ENCODE data around the gene C16orf86.

Gene C16orf86

GRCh38 chr16:67641779-67642708, 24.6 kb upstream of the C16orf86 start:
- POLR2A ChIA-PET = no interaction called here
- no peak for TF ChIP-seq CTCF (IDR thresholded peaks at IDR 0.05; ENCODE audit: control extremely low read depth, extremely low read depth, low read depth, missing control alignments)
- DNase-seq (ENCODE audit: extremely low spot score) = no peak
- CTCF ChIA-PET = interaction anchor here (0.6 to 10.5 kb wide), 8 partner anchors 8 to 161 kb away, joined by 3 to 157 read pairs (median 32); partner anchors contain the start of genes ACD, ATP6V0D1, CTCF and PARD6A

- no peak for TF ChIP-seq CTCF (IDR thresholded peaks at IDR 0.05; ENCODE audit: control extremely low read depth, extremely low read depth, low read depth, missing control alignments)
- ChIA-PET POLR2A (no interaction called here), CTCF (interaction anchor here (0.6 to 10.5 kb wide), 31 partner anchors 8 to 216 kb away, joined by 3 to 157 read pairs (median 7); partner anchors contain the start of genes ACD, ATP6V0D1, C16orf86 and CTCF)
- no peak for DNase-seq (ENCODE audit: extremely low spot score)
Measured at GRCh38 chr16:67644038-67644437, 22.6 kb upstream of the C16orf86 start.

DNA sequence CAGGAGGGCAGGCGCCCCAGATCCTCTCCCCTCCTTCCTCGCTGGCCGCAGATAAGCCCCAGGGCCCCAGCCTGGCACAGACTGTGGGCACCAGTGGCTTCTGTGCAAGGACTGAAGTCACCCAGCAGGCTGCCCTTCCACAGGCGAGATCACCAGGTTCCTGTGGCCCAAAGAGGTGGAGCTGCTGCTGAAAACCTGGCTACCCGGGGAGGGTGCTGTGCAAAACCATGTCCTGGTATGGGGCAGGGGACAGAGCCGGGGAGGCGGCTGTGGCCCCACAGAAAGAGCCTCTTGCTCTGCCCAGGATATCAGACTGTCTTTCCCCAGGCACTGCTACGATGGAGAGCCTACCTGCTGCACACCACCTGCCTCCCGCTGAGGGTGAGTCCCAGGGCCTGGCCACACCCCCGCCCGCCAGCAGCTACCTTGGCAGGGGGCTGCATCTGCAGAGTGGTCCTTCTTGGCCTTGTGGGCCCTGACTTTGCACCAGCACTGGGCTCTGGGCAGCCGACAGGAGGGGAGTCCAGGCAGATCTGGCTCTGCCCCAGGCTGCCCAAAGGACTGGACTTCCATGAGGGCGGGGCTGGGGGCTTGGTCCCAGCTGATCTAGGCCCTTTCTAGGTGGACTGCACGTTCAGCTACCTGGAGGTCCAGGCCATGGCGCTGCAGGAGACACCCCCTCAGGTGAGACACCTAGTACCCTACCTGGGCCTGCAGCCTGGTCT, 21.1 kb upstream of the C16orf86 start:
- DNase-seq (ENCODE audit: extremely low spot score) = no peak
- TF ChIP-seq CTCF (IDR thresholded peaks at IDR 0.05; ENCODE audit: control extremely low read depth, extremely low read depth, low read depth, missing control alignments) = no peak
- CTCF ChIA-PET = interaction anchor here (0.7 to 10.5 kb wide), 47 partner anchors 11 to 220 kb away, joined by 3 to 157 read pairs (median 5); partner anchors contain the start of genes ACD, ATP6V0D1, C16orf86 and CTCF
- POLR2A ChIA-PET = interaction anchor here (1.2 kb wide), 1 partner anchor 98 kb away, joined by 7 read pairs; no protein-coding TSS in a partner anchor

DNA sequence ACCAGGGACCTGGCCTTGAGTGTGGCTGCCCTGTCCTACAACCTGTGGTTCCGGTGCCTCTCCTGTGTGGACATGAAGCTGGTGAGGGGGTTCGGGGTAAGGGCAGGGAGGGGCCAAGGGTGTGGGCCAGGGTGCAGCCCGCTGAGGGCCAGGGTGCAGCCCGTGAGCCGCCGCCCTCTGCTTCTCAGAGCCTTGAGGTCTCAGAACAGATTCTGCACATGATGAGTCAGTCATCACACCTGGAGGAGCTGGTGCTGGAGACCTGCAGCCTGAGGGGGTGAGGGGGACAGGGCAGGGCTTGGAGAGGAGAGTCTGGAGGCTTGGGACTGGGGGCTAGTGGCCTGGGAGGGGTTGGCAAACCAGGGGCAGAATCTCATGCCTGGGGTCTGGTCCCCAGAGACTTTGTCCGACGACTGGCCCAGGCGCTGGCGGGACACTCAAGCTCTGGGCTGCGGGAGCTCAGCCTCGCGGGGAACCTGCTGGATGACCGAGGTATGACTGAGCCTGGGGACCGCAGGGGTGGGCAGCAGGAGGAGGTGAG, 19.4 kb upstream of the C16orf86 start:
- CTCF ChIA-PET = interaction anchor here (1.0 to 10.5 kb wide), 7 partner anchors 13 to 153 kb away, joined by 3 to 157 read pairs (median 31); partner anchors contain the start of genes ACD and PARD6A
- DNase-seq (ENCODE audit: extremely low spot score) = no peak
- POLR2A ChIA-PET = no interaction called here
- no peak for TF ChIP-seq CTCF (IDR thresholded peaks at IDR 0.05; ENCODE audit: control extremely low read depth, extremely low read depth, low read depth, missing control alignments)

- ChIA-PET CTCF (interaction anchor here (0.9 to 10.5 kb wide), 8 partner anchors 12 to 154 kb away, joined by 3 to 157 read pairs (median 17); partner anchors contain the start of genes ACD and PARD6A), POLR2A (no interaction called here)
- no peak for TF ChIP-seq CTCF (IDR thresholded peaks at IDR 0.05; ENCODE audit: control extremely low read depth, extremely low read depth, low read depth, missing control alignments)
- no peak for DNase-seq (ENCODE audit: extremely low spot score)
Measured at GRCh38 chr16:67647681-67648080, 18.9 kb upstream of the C16orf86 start.
